Measurements from ENCODE around the gene VPS8.

Gene VPS8

DNA sequence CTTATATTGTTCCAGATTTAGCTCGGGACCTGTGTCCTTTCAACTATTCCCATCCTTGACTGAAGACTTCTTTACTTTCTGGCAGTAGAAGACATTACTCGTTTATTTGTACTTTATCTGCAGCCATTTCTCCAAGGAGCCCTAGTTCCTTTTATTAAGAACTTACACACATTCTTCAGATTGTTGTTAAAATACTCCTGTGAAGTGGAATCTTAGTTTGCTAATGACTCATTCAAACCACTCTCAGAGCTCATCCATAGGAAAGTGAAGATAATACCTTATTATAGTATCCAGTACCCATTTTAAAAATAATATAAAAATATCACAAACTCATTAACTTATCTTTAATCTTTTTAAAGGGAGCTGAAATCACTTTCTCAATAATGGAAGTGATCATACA, 277.4 kb downstream of the VPS8 start:
- DNase-seq = no peak

DNA sequence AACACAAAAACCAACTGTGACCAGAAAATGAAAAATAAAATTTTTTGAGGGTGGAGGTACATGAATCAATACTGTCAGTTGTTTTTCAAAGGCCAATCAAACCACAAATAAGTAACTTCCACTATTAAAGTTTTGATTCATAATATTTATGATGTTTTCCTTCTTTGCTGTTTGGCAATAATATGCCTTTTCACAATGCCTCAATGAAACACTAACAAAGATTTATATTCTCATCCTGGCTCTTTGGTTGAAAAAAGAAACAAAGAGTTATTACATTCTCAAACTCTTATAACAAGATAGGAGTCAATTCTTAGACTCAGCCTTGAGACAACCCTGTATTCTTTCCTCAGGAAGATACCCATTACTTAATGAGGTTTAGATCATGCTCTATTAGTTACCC, 277.8 kb downstream of the VPS8 start:
- DNase-seq = no peak

GRCh38 chr3:185090811-185091210, 278.8 kb downstream of the VPS8 start:
- DNase-seq = no peak

DNA sequence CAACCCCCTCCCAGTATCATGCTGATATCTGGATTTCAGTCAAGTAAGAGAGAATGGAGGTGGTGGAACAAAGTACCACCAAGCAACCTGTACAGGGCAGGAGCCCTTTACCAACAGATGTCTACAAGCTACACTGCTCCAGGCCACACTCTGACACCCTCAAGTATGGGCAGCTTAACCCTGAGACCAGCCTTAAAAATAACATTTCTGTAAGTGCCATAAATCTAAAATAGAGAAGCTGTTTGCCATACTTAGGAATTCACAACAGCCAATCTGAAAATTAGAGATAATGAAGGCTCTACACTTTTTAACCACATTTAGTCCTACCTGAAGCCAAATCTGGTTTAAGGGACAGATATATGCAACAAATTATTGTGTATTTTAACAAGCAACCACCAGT, 281.1 kb downstream of the VPS8 start:
- no peak for DNase-seq

- DNase-seq = no peak
Measured at GRCh38 chr3:185094697-185095096, 282.7 kb downstream of the VPS8 start.

Measured in nucleus accumbens (tissue), 56 donors.